Fibroblast of lung (primary cell): ENCODE data around the gene DOCK3. TPM values are rescaled to one million over a fixed set of nuclear protein-coding genes. Genes with fewer than 3 reads are reported as not detected.

Source experiments
- DNase-seq, 2 donors: peaks; one replicate each; pipeline versions ENCODE4 v3.0.0 to v3.0.0-alpha.2; 2010; ENCODE audit warnings: low read depth in 2 of 2
- H2AFZ ChIP-seq: 2 replicates; pipeline ENCODE4 v1.5.1; 2012; ENCODE audit warnings: low read length, control low read depth, inconsistent platforms
- H3K27ac ChIP-seq: 2 replicates; pipeline ENCODE4 v1.5.1; 2011; ENCODE audit warnings: low read length, control low read depth; ENCODE audit not compliant: insufficient read depth
- H3K27me3 ChIP-seq: 2 replicates; pipeline ENCODE4 v1.5.1; 2011; ENCODE audit warnings: mild to moderate bottlenecking, low read length; ENCODE audit not compliant: control insufficient read depth, insufficient read depth
- H3K36me3 ChIP-seq: 2 replicates; pipeline ENCODE4 v1.5.1; 2011; ENCODE audit warnings: low read length; ENCODE audit not compliant: control insufficient read depth, insufficient read depth
- H3K4me1 ChIP-seq: 2 replicates; pipeline ENCODE4 v1.5.1; 2011; ENCODE audit warnings: low read length; ENCODE audit not compliant: control insufficient read depth, insufficient read depth; ENCODE audit errors: extremely low read depth
- H3K4me2 ChIP-seq: 2 replicates; pipeline ENCODE4 v1.5.1; 2011; ENCODE audit warnings: low read length, control low read depth; ENCODE audit not compliant: insufficient read depth; ENCODE audit errors: extremely low read depth
- H3K4me3 ChIP-seq, 4 experiments: fragments of 200-600 bp in 1 of 4; sonication (generic) in 1 of 4; replicated peaks in 1 of 4; 2 replicates each; pipeline ENCODE4 v1.5.1; 2011 to 2016; ENCODE audit warnings: low read length in 4 of 4, low read depth in 3 of 4, mild to moderate bottlenecking in 3 of 4, control low read depth in 2 of 4, inconsistent platforms in 1 of 4, mixed read lengths in 1 of 4; ENCODE audit not compliant: insufficient read depth in 1 of 4; ENCODE audit errors: control extremely low read depth in 1 of 4
- H3K79me2 ChIP-seq: 2 replicates; pipeline ENCODE4 v1.5.1; 2012; ENCODE audit warnings: mild to moderate bottlenecking, low read length, inconsistent platforms; ENCODE audit not compliant: control insufficient read depth, insufficient read depth
- H3K9ac ChIP-seq: 2 replicates; pipeline ENCODE4 v1.5.1; 2011; ENCODE audit warnings: mild to moderate bottlenecking, low read length, control low read depth; ENCODE audit not compliant: insufficient read depth
- H3K9me3 ChIP-seq: 2 replicates; pipeline ENCODE4 v1.5.1; 2012; ENCODE audit warnings: low read depth, low read length; ENCODE audit not compliant: control insufficient read depth, insufficient read depth
- H4K20me1 ChIP-seq: 2 replicates; pipeline ENCODE4 v1.5.1; 2011; ENCODE audit warnings: low read length; ENCODE audit not compliant: control insufficient read depth, insufficient read depth; ENCODE audit errors: extremely low read depth
- EZH2 ChIP-seq: IDR thresholded peaks from 2 replicates; pipeline ENCODE4 v1.5.1; 2012; ENCODE audit warnings: low read length, control low read depth, mild to moderate bottlenecking; ENCODE audit errors: missing control alignments
- polyA plus RNA-seq, 2 donors: library from polyadenylated mRNA; depleted of rRNA in 1 of 2; stranded (reverse) in 1 of 2; unstranded in 1 of 2; fragments of >200 nt; gene quantifications; 2 replicates each; pipeline ENCODE4 v1.2.1, GENCODE V29; 2011 to 2012; ENCODE audit warnings: missing spikeins in 1 of 2
- total RNA-seq: library from RNA; depleted of rRNA; stranded (reverse); fragments of >200 nt; gene quantifications from 2 replicates; pipeline ENCODE4 v1.2.1, GENCODE V29; 2014
- TF ChIP-seq, protein P1 (sequence below), 2 donors: IDR thresholded peaks in 1 of 2; conservative IDR thresholded peaks in 1 of 2; 1 replicate in 1 of 2; 2 replicates in 1 of 2; pipeline ENCODE4 v1.5.1; 2011 to 2012; ENCODE audit warnings: low read length in 2 of 2, control low read depth in 1 of 2, inconsistent platforms in 1 of 2, low read depth in 1 of 2, mild to moderate bottlenecking in 1 of 2

DOCK3 gene
- total and polyA plus RNA-seq, 2 donors (not counting 1 experiment from before 2014, with no cell fraction given) = 0.07 to 0.17 TPM

DNA sequence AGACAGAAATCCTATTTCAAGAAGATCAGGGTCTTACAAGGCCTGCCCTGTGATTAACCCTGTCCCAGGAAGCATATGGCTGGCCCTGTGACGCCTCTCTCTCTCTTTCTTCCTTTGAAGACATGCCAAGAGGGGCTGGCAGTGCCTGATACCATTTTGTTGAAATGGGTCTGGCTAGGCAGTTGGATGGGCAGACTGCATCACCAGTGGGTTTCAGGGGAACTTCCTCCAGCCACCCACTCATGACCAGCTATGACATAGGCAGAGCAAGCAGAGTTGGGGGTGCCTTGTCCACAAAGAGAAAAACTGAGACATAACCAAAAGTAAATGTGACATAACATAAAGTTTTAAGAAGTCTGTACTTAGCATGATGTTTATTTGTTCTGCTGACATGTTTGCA lies 679.0 kb downstream of the DOCK3 start:
- no peak for TF ChIP-seq EZH2
- TF ChIP-seq, protein P1, sequence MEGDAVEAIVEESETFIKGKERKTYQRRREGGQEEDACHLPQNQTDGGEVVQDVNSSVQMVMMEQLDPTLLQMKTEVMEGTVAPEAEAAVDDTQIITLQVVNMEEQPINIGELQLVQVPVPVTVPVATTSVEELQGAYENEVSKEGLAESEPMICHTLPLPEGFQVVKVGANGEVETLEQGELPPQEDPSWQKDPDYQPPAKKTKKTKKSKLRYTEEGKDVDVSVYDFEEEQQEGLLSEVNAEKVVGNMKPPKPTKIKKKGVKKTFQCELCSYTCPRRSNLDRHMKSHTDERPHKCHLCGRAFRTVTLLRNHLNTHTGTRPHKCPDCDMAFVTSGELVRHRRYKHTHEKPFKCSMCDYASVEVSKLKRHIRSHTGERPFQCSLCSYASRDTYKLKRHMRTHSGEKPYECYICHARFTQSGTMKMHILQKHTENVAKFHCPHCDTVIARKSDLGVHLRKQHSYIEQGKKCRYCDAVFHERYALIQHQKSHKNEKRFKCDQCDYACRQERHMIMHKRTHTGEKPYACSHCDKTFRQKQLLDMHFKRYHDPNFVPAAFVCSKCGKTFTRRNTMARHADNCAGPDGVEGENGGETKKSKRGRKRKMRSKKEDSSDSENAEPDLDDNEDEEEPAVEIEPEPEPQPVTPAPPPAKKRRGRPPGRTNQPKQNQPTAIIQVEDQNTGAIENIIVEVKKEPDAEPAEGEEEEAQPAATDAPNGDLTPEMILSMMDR (conservative IDR thresholded peaks at IDR 0.05 in 1 of 2, IDR thresholded peaks at IDR 0.05 in 1 of 2; ENCODE audit: low read depth in 1 of 2, low read length in 2 of 2) = no peak
- H3K36me3 ChIP-seq = no peaks in the 10 kb centered on the region
- DNase-seq = peak in 1 of 2 donors; percentile 28

DNA sequence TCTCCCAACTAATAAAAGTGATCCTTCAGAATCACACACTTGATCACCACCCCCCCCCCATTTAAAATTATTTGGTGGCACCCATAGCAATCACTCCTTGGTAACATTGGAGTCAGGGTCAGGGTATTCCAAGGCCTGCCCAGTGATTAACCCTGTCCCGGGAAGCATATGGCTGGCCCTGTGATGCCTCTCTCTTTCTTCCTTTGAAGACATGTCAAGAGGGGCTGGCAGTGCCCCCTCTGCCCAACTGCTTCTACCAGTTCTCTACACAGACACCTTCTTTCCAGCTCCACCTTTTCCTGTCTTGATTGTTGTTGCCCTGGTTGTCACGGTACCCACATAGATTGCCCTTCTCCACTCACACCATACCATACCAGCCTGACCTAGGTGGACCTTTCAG lies 679.4 kb downstream of the DOCK3 start:
- H3K79me2 ChIP-seq = no peaks in the 10 kb centered on the region
- H3K9ac ChIP-seq = no peak overlapping the region
- no peaks in the 10 kb centered on the region for H3K4me1 ChIP-seq
- H3K4me3 ChIP-seq = no peak overlapping the region
- no peak overlapping the region for H3K4me2 ChIP-seq
- H3K27ac ChIP-seq = no peak overlapping the region
- H3K27me3 ChIP-seq = no peaks in the 10 kb centered on the region
- H2AFZ ChIP-seq = no peak overlapping the region
- TF ChIP-seq, protein P1 (conservative IDR thresholded peaks at IDR 0.05 in 1 of 2, IDR thresholded peaks at IDR 0.05 in 1 of 2; ENCODE audit: low read depth in 1 of 2, low read length in 2 of 2) = no peak
- no peak for TF ChIP-seq EZH2
- H3K36me3 ChIP-seq = no peaks in the 10 kb centered on the region
- H4K20me1 ChIP-seq = no peaks in the 10 kb centered on the region
- no peak for DNase-seq
- no peaks in the 10 kb centered on the region for H3K9me3 ChIP-seq

More for the DNA sequence above, 679.0 kb downstream of the DOCK3 start:
- Histone ChIP-seq H3K4me2 (no peak overlapping the region), H3K4me1 (no peaks in the 10 kb centered on the region), H3K79me2 (no peaks in the 10 kb centered on the region), H3K4me3 (no peak overlapping the region), H3K9ac (no peak overlapping the region), H4K20me1 (no peaks in the 10 kb centered on the region), H2AFZ (no peak overlapping the region), H3K27ac (no peak overlapping the region), H3K27me3 (no peaks in the 10 kb centered on the region), H3K9me3 (no peaks in the 10 kb centered on the region)

DNA sequence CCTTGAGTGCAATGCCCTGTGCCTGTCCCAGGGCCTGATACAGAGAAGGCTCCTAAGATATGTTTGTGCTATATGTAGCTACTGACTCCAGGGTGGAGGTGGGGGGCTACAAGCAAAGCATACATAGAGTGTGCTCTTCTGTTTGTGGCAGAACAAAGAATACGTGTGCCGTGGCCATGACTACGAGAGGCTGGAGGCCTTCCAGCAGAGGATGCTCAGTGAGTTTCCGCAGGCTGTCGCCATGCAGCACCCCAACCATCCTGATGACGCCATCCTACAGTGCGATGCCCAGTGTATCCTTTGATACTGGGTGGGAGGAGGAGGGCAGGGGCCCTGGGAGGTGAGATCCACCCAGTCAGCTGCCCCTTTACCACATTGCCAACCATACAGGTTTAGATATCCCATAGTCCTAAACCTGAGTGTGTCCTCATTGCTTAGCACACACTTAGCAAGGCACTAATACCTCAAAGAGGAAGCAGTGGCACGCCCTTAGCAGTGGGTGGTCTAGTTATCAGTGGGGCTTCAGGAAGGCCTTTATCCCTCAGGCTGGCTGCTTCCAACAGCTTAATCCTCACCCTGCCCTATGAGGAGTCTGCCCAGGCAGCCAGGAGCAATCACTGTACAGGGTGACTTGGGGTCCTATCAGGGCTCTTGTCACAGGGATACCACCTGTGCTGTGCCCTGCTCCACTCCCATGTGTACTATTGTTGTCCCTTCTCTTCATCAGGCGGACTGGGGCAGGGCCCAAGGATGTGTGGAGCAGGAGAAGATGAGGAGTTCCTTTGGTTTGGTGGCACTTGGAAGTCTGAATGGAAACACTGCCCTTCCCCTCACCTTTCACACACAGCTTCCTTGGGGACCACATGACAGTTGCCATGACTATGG lies 680.2 kb downstream of the DOCK3 start:
- no peaks in the 10 kb centered on the region for H4K20me1 ChIP-seq
- no peak overlapping the region for H3K4me2 ChIP-seq
- H3K79me2 ChIP-seq = no peaks in the 10 kb centered on the region
- no peaks in the 10 kb centered on the region for H3K4me1 ChIP-seq
- no peaks in the 10 kb centered on the region for H3K36me3 ChIP-seq
- no peak overlapping the region for H2AFZ ChIP-seq
- no peak overlapping the region for H3K4me3 ChIP-seq
- H3K9ac ChIP-seq = no peak overlapping the region
- no peak for TF ChIP-seq EZH2
- TF ChIP-seq, protein P1 (conservative IDR thresholded peaks at IDR 0.05 in 1 of 2, IDR thresholded peaks at IDR 0.05 in 1 of 2; ENCODE audit: low read depth in 1 of 2, low read length in 2 of 2) = no peak
- no peaks in the 10 kb centered on the region for H3K9me3 ChIP-seq
- H3K27me3 ChIP-seq = no peaks in the 10 kb centered on the region
- no peak for DNase-seq
- H3K27ac ChIP-seq = no peak overlapping the region
